KG1 (cell line): ENCODE data around the gene MAD1L1.

Experiments used
- DNase-seq: peaks from one replicate; lab custom pipeline; 2025; lab: John Stamatoyannopoulos, UW

MAD1L1 gene

DNA sequence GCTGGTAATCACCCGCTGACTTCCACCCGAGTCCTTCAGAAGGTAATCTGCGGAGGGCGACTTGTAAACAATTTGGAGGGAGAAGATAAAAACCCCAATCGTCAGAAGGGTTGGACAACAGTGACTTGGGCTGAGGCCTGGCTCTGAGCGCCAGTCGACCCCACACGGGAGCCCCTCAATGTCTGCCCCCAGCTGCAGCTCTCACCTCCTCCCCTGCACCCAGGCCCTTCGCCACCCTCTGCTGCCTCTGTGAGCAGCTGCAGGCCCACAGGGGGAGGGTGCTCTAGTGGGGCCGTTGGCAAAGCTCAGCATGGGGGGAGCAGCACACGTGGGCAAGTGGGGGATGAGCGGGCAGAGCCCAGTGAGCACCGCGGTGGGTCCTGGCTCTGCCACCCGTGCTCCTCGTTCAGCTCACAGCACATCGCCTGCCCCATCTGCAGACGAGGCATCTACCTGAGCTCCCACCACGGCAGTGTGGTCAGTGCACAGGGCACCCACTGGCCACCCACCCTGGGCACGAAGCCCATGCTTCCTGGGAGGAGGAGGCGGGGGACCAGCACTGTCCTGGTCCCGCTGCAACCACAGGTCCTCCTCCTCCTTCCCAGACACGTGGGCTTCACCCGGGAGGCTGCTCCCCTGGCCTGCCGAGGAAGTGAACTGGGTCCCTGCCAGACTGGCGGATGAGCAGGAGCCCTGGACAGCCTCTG, 282.1 kb downstream of the MAD1L1 start:
- DNase-seq: no peak

DNA sequence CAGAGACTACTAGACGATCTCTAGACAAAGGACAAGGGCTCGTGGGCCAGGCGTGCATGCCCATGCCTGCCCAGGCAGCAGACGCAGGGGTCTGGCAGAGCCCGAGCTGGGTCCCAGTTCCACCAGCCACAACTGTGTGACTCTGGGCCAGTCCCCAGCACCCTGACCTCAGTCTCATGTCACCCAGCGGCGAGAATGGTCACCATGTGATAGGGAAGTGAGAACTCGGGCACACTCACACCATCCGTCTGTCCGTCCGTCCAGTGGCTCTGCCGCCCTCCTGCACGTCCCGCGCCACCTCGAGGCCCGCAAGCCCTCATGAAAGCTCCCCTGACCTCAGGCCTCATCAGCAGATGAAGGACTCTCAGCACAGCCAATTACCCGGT, 282.7 kb downstream of the MAD1L1 start:
- no peak for DNase-seq

- DNase-seq: no peak
Observed at GRCh38 chr7:1949681-1950055, 283.1 kb downstream of the MAD1L1 start.

DNA sequence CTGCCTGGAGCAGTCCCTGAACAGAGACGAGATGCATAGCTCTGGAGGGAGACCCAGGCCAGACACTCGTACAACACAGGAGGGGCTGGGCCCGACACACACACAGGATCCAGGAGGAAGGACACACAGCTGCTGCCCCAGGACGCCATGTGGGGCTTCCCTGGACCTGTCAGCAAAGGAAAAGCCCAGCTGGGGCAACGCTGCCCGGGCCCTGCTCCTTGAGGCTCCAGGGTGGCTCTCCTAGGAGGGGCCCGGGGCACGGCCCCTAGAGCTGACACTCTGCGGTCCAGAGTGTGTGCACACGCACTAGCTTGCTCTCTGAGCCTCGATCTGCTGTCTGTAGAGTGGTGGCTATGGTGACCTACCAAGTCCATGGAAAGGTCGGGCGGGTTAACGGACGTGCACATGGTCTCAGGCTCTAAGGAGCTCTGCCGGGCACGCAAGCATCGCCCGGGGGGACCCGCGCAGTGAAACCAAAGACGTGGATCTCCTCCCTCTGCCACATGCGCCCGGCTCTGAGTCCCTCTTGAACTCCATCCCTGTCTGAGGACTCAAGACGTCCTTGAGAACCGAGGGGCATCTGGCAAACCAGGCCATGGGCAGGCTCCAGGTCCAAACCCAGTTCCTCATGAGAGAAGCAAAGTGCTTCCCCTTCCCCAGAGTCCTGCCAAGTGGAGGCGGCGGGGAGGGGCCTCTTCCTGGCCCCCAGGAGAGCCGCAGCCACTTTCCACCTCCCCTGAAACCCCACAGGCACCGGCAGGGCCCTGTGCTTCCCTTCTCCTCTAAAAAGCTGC, 283.7 kb downstream of the MAD1L1 start:
- DNase-seq: no peak

GRCh38 chr7:1948301-1948796, 284.4 kb downstream of the MAD1L1 start:
- no peak for DNase-seq

- DNase-seq: no peak
Observed at GRCh38 chr7:1947586-1948217, 285.0 kb downstream of the MAD1L1 start.

DNA sequence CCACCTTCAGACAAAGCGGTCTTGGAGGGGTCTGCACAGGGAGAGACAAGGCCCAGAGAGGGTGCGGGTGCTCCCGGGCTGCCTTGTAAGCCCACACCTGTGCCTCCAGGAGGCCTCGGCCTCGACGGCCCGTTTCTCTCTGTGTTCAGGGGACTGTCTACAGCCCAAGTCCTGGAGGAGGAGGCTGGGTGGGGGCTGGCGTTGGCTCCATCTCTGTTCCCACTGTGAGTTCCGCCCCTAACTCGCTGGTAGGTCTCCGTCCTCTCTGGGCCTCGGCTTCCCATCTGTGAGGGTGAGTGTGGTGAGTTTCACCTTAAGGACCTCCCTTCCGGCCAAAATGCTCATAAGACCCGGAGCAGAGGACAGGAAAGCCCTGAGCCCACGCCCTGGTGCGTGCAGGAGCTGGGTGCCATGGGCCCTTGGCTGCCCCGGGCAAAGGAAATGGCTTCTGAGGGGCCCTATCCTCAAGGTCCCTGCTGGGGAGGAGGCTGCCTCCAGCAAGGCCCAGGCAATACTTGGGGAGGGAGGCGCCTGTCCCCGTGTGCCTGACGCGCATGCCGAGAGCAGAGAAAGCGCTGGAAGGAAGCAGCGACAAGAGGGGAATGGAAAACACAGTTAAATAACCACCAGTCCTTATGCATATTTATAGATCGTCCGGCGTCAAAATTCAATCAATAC, 285.8 kb downstream of the MAD1L1 start:
- DNase-seq: no peak

- no peak for DNase-seq
Observed at GRCh38 chr7:1946025-1946772, 286.5 kb downstream of the MAD1L1 start.

- no peak for DNase-seq
Observed at GRCh38 chr7:1945558-1945957, 287.2 kb downstream of the MAD1L1 start.

DNA sequence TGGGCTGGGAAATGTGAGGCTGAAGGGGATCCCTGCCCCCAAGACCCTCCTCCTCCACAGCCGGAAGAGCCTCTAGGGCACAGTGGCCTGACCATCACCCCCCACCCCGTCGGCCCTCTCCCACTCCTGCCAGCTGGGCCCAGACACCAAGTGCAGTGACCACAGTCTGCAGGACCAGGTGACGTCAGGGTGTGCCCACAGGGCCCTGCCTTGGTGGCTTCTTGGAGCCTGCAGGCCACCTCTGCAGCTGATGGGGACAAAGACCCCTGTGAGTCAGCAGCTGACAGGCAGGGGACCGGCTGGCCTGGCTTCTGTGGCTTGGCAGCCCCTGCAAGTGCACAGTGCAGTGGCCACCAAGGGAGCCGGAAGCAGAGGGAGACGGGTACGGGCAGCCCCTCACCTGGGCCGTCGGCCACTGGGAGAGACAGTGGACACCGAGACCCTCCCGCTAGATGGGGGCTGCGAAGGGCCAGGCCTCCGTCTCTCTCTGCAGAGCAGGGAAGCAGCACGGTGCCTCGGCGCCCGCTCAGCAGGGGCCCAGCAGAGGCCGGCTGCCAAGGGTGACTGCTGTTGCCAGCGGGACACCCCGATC, 288.0 kb downstream of the MAD1L1 start:
- DNase-seq: no peak

DNA sequence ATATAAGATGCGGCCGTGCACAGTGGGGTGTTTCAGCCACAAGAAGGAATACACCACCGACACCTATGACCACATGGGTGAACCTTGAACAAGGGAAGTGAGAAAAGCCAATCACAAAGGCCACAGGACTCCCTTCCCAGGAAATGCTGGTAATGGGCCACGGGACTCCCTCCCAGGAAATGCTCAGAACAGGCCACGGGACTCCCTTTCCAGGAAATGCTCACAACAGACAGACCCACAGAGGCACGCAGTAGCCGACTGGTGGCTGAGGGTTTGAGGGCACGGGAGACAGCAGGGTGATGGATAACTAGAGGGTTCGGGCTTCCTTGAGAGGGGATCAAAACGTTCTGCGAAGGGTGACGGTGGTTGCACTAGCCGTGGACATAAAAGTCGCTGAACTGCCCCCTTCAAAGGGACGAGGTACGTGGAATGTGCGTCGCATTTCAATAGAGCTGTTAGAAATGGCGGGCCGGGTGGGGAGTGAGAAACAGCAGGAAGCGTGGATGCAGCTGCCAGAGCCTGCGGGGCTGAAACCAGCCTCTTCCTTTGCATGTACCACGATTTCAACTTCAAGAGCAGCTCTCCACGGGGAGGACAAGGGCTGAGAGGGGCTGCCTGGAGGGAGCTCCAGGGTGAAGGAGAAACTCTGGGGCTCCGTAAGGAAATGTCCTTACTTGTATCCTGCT, 288.7 kb downstream of the MAD1L1 start:
- DNase-seq: no peak

- no peak for DNase-seq
Observed at GRCh38 chr7:1943326-1943725, 289.4 kb downstream of the MAD1L1 start.

DNA sequence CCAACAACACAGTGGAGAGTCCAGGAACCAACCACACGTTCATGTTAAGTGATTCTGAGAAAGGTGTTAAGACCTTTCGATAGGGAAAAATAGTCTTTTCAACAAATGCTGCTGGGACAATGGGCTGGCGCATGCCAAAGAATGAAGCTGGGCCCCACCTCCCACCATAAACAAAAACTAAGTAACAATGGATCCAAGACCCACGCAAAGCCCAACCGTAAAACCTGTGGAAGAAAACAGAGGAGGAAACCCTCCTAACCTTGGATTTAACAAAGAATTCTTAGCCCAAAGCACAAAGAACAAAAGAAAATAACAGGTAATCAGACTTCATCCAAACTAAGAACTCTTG, 289.8 kb downstream of the MAD1L1 start:
- DNase-seq: no peak

GRCh38 chr7:1942243-1942940, 290.4 kb downstream of the MAD1L1 start:
- DNase-seq: no peak

DNA sequence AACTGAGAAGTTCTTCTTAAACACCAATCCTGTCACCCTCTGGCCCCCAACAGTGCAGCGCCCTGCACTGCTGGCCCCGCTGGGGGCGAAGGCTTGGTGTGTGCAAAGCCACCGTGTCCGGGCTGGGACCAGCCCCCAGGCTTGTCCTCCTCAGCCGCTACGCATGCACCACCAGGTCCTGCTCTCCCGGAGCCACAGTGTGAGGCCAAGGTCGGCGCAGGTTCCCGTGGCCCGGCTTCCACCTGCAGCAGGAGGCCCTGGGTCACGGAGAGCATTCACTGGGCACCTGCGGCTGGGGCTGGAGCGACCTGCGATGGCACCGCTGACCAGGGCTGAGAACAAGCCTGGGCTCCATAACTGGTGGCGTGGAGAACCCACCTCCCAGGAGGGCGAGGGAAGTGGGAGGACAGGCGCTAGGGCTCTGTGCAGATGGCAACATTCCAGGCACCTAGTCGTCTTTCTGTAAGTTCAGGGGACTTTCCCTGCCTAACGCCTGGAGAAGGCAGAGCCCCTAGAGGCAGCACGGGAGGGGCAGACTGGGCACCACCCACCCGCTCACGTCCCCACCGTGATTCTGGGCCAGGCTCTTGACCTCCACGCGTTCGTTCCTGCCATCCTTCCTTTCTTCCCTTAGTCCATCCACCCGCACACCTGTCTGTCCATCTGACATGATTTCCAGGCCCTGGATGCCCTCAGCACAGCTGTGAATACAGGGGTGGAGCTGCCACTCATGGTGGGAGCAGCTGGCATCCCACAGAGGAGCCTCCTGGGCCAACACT, 291.1 kb downstream of the MAD1L1 start:
- DNase-seq: no peak

GRCh38 chr7:1940863-1941262, 291.9 kb downstream of the MAD1L1 start:
- no peak for DNase-seq

DNA sequence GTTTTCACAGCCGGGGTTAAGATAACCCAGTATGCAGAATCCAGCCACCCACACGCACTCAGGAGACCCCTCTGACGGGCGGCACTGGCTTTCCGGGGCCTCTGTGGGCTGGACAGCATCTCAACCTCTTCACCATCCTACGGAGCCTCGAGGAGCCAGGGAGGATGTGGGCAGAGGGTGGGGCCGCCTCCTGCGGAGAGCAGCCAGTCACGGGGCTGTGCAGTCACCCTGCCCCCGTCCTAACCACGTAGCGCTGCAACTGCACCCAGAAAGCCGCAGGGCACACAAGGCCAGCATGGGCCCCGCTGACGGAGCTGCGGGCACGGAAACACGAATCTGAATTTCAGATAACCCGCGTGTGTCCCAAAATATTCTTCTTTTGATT, 292.4 kb downstream of the MAD1L1 start:
- no peak for DNase-seq

- DNase-seq: no peak
Observed at GRCh38 chr7:1939434-1940401, 293.0 kb downstream of the MAD1L1 start.
